Mucosa of stomach (tissue), 1 donor: ENCODE measurements around the gene TBC1D1.
"Not testable (repeated sequence)": the region's sequence is repeated elsewhere in the genome, so short reads cannot be mapped to it uniquely, and the experiment has no call there.

Experiments used
- H3K27me3 ChIP-seq: one replicate; pipeline ENCODE4 v1.7.0; 2013; ENCODE audit warnings: mild to moderate bottlenecking, low read length; ENCODE audit not compliant: control insufficient read depth, insufficient read depth
- H3K36me3 ChIP-seq: one replicate; pipeline ENCODE4 v1.7.0; 2013; ENCODE audit warnings: low read length; ENCODE audit not compliant: control insufficient read depth, insufficient read depth
- H3K4me1 ChIP-seq: one replicate; pipeline ENCODE4 v1.7.0; 2013; ENCODE audit warnings: mild to moderate bottlenecking, low read length; ENCODE audit not compliant: control insufficient read depth, insufficient read depth
- H3K4me3 ChIP-seq: one replicate; pipeline ENCODE4 v1.7.0; 2013; ENCODE audit warnings: low read length
- H3K9ac ChIP-seq: one replicate; pipeline ENCODE4 v1.7.0; 2013; ENCODE audit warnings: mild to moderate bottlenecking, low read length, moderate library complexity
- H3K9me3 ChIP-seq: one replicate; pipeline ENCODE4 v1.7.0; 2013; ENCODE audit warnings: mild to moderate bottlenecking, low read length, moderate library complexity; ENCODE audit not compliant: control insufficient read depth
- donor health status: Pancreatic carcinoma.

The TBC1D1 gene

DNA sequence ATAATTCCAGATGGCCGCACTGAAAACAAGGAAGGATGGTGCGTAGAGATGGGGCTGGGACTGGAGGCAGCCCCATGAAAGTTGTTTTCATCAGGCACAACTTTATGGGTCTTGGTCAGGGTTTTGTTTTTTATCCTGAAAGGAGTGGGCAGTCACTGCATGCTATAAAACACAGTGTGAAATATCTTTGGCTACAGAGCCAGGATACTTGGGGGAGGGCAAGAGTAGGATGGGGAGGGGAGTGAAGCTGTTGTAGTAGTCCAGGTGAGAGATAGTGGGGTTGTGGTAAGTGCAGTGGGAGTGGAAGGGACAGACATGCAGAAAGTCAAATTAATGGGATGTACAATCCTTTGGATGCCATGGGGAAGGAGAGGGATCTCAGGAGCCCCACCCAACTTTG, 125.8 kb downstream of the TBC1D1 start:
- Histone ChIP-seq H3K9ac (no peak overlapping the region), H3K4me1 (peaks cover 11% of the 10 kb centered on the region), H3K36me3 (no peaks in the 10 kb centered on the region), H3K9me3 (no peaks in the 10 kb centered on the region), H3K27me3 (no peaks in the 10 kb centered on the region), H3K4me3 (no peak overlapping the region)

DNA sequence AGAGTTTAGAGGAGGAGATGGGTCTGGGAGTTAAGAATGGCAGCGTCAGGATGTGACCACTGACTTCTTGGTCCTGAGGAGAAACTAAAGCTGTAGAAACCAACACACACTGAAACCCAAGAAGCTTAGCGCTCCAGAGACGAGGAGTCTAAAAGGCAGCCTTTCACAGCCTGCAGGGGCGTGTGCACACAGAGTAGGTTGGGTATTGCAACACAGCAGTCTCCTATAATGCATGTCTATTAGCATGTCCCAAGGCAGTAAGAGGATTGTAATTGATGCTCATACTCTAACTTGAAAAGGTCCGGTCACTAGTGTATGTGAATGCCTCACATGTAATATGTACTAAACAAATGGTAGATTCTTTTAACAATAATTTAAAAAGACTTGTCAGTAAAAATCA, 126.7 kb downstream of the TBC1D1 start:
- H3K4me3 ChIP-seq, result no peak overlapping the region
- H3K9ac ChIP-seq, result no peak overlapping the region
- H3K9me3 ChIP-seq, result no peaks in the 10 kb centered on the region
- no peaks in the 10 kb centered on the region for H3K27me3 ChIP-seq
- H3K4me1 ChIP-seq, result peaks cover 13% of the 10 kb centered on the region
- no peaks in the 10 kb centered on the region for H3K36me3 ChIP-seq

DNA sequence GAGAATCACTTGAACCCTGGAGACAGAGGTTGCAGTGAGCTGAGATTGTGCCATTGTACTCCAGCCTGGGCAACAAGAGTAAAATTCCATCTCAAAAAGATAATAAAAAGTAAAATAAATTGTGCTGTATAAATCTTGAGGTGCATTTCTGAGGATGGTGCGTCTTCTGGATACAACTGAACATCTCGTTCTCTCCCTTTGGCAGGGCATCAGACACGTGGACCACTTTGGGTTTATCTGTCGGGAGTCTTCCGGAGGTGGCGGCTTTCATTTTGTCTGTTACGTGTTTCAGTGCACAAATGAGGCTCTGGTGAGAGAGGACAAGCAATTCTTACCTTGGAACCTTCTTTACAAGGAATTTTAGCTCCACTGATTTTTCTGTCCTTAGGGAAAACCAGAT, 129.5 kb downstream of the TBC1D1 start:
- no peak overlapping the region for H3K9ac ChIP-seq
- no peaks in the 10 kb centered on the region for H3K36me3 ChIP-seq
- H3K27me3 ChIP-seq, result no peaks in the 10 kb centered on the region
- no peaks in the 10 kb centered on the region for H3K9me3 ChIP-seq
- H3K4me3 ChIP-seq, result no peak overlapping the region
- H3K4me1 ChIP-seq, result peaks cover 10% of the 10 kb centered on the region

DNA sequence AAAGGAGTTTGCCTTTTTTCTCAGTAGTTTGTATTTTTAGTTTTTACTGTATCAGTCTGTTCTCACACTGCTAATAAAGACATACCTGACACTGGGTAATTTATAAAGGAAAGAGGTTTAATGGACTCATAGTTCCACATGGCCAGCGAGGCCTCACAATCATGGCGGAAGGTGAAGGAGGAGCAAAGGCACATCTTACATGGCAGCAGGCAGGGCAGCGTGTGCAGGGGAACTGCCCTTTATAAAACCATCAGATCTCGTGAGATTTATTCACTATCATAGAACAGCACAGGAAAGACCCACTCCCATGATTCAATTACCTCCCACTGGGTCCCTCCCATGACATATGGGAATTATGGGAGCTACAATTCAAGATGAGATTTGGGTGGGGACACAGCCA, 130.1 kb downstream of the TBC1D1 start:
- not testable (repeated sequence) for H3K36me3 ChIP-seq, H3K27me3 ChIP-seq, H3K9ac ChIP-seq, H3K4me3 ChIP-seq, H3K9me3 ChIP-seq
- H3K4me1 ChIP-seq, result peaks cover 10% of the 10 kb centered on the region

DNA sequence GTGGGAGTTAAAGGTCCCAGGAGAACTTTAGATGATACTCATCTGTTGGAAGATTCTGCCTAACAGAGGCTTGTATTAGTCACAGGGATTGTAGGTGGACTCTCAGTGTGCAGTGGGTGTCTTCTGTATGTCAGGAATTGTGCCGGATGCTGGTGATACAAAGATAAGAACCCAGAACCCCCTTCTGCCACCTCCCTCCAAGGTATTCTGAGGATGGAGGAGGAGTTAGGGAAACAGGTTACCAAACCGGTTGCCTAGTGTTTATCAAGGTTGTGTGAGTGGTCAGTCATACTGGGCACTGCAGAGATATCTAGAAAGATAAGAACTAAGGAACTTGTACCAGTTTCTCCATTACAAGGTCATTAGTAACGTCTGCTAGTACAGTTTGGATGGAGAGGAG, 130.9 kb downstream of the TBC1D1 start:
- Histone ChIP-seq H3K4me1 (peaks cover 10% of the 10 kb centered on the region), H3K4me3 (no peak overlapping the region), H3K27me3 (no peaks in the 10 kb centered on the region), H3K9me3 (no peaks in the 10 kb centered on the region), H3K36me3 (no peaks in the 10 kb centered on the region), H3K9ac (no peak overlapping the region)

DNA sequence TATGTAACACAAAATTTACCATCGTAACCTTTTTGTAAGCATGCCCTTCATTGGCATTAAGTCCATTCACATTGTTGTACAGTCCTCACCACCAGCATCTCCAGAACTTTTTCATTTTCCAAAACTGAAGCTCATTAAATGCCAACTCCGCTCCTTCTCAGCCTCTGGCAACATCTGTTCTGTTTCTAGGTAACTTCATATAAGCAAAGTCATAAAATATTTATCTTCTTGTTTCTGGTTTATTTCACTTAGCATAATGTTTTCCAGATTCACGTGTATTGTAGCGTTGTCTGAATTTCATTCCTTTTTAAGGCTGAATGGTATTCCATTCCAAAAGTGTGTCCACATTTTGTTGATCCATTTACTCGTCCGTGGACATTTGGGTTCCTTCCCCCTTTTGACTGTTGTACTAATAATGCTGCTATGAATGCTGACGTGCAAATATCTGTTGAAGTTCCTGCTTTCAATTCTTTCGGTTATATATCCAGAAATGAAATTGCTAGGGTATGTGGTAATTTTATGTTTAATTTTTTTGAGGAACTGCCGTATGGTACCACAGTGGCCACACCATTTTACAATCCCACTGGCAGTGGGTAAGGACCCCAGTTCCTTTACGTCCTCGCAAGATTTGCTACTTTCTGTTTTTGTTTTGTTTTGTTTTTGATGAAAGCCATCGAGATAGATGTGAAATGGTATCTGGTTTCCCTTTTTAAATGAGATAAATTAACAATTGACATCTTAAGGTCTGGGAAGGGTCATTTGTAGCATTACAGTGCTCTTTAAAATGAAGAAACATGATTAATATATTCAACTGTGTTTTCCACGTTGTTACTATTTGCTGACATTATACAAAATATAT, 132.7 kb downstream of the TBC1D1 start:
- H3K9me3 ChIP-seq, result no peaks in the 10 kb centered on the region
- H3K9ac ChIP-seq, result no peak overlapping the region
- H3K36me3 ChIP-seq, result no peaks in the 10 kb centered on the region
- peaks cover 10% of the 10 kb centered on the region for H3K4me1 ChIP-seq
- H3K27me3 ChIP-seq, result no peaks in the 10 kb centered on the region
- no peak overlapping the region for H3K4me3 ChIP-seq

DNA sequence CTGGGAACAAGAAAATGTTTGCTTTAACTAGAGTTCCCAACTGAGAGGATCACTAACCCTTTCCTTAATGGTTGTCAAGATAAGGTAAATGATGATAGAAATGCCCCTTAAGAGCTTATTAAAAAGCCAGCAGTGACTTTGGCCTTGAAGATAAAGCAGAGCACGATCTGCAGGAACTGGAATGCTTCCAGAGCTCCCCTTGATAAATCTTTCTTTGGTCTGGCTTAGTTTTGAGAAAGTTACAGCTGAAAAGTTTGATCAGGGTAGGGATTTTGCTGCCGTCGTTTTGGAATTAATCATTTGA, 133.3 kb downstream of the TBC1D1 start:
- Histone ChIP-seq H3K36me3 (no peaks in the 10 kb centered on the region), H3K4me1 (peaks cover 10% of the 10 kb centered on the region), H3K9me3 (no peaks in the 10 kb centered on the region), H3K27me3 (no peaks in the 10 kb centered on the region), H3K4me3 (no peak overlapping the region), H3K9ac (no peak overlapping the region)

DNA sequence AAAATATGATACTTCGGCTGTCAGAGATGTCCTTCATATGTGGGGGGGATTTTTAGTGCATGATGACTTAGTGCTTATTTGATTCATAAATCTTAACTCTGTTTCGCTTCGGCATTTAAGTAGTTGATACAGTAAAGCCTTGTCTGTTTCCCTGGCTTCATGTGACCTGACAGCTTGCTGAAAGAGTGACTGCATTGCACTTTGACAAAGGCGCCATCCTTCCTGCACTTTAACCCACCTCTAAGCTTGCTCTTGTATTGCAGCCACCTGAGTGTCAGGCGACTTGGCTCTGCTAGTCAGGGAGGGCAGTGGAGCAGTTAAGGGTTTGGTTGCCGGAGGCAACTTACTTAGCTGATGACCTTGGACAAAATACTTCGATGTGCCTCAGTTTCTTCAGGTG, 134.8 kb downstream of the TBC1D1 start:
- Histone ChIP-seq H3K4me1 (peaks cover 10% of the 10 kb centered on the region), H3K36me3 (no peaks in the 10 kb centered on the region), H3K9me3 (no peaks in the 10 kb centered on the region), H3K27me3 (no peaks in the 10 kb centered on the region), H3K9ac (no peak overlapping the region), H3K4me3 (no peak overlapping the region)

DNA sequence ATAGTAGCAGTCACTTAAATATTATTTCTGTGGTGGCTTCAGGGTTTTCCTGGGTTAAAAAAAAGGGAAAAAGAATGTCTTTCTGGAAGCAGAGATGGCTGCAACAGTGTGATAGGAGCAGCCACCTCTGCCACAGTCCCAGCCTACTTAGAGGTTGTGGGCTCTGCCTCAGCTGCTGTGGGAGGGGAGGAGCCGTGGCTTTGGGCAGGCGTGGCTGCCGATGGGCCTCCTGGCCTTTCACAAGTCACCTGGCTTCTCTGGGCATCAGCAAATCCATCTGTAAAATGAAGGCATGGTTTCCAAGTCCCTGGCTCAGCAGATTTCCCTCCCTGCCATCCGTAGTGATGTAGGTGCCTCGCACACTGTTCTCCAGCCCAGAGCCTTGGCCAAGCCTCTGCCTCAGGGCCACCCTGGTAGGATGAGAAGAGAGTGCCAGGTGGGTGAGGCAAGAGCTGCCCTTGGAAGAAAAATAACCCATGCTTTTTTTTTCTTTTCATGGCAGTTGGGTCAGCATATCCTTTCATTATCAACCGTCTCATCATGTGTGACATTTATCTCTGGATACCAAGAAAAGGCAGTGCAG, 135.4 kb downstream of the TBC1D1 start:
- H3K27me3 ChIP-seq, result no peaks in the 10 kb centered on the region
- H3K9me3 ChIP-seq, result no peaks in the 10 kb centered on the region
- no peaks in the 10 kb centered on the region for H3K36me3 ChIP-seq
- H3K4me1 ChIP-seq, result peaks cover 10% of the 10 kb centered on the region
- no peak overlapping the region for H3K9ac ChIP-seq
- H3K4me3 ChIP-seq, result no peak overlapping the region

DNA sequence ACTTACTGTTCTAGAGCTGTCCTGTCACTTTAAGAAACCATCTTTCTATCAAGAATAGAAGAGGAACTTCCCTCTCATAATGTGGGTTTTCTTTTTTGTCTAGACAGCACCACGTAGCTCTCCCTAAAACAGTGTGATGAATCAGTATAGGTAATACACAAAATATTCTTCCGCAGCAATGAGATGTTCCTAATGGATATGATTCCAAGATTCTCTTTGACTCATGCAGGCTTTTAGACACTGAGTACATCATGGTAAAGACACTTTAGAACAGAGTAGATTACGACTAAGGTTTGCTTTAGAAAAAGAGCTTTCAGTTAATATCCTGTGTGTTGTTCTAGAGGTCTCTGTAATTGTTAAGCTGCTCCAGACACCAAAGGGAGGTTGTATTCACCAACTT, 139.1 kb downstream of the TBC1D1 start:
- H3K4me1 ChIP-seq, result no peaks in the 10 kb centered on the region
- H3K4me3 ChIP-seq, result no peak overlapping the region
- H3K9ac ChIP-seq, result no peak overlapping the region
- H3K36me3 ChIP-seq, result no peaks in the 10 kb centered on the region
- no peaks in the 10 kb centered on the region for H3K9me3 ChIP-seq
- H3K27me3 ChIP-seq, result no peaks in the 10 kb centered on the region

DNA sequence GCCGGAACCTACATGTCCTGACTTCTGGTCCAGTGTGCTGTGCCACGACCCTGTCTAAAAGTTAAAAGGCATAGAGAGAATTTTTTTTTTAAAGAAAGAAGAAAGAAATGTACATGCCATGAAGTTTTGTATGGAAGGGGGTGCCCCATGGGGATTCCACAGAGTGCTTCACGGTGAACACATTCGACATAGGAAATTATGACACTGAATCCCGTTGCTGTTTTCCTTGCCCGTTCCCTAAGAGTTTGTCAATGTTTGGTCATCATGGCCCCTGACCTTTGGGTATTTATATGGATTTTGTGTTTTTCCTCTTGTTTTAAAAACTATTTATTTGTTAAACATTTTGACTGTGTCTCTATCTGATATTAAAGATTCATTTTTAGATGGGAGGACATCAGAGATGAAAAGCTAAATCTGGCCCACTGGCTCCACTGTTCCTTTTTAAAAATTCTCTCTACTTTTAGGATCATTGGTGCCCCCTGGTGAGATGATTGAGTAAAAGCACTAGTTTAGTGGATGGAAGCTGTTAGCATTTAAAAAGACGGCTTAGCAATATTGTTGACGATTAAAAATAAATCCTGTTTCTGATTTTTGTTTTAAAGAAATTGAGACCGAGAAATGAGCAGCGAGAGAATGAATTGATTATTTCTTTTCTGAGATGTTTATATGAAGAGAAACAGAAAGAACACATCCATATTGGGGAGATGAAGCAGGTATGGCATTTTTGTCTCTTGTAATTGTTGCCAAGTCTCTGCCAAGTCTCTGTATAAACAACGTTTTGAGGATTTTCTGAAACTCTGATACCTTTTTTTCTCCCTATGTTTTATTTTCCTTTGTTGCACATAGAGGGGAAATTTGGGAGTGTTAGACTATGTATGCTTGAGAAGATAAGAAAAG, 144.3 kb downstream of the TBC1D1 start:
- H3K27me3 ChIP-seq, result no peaks in the 10 kb centered on the region
- no peaks in the 10 kb centered on the region for H3K9me3 ChIP-seq
- no peak overlapping the region for H3K4me3 ChIP-seq
- no peaks in the 10 kb centered on the region for H3K4me1 ChIP-seq
- H3K9ac ChIP-seq, result no peak overlapping the region
- H3K36me3 ChIP-seq, result no peaks in the 10 kb centered on the region

DNA sequence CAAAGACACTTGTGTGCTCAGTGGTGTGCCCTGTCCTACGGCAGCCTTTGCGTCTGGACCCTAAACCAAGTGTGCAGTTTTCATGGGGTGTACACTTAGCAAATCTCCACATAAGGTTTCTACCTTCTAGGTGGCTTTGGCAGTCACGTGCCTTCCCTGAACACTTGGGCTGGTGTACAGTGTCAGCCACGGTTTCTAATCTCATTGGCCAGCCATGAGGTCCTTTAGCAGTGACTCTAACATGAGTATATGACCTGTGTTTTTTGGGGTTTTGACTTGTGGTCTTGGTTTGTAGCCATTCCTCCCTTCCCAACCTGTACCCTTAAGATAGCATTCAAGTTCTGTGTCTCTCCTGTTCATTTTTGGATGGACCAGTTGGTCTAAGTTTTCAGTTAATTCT, 145.7 kb downstream of the TBC1D1 start:
- no peaks in the 10 kb centered on the region for H3K4me1 ChIP-seq

More for the DNA sequence above, 145.7 kb downstream of the TBC1D1 start:
- Histone ChIP-seq H3K36me3 (no peaks in the 10 kb centered on the region), H3K27me3 (no peaks in the 10 kb centered on the region), H3K4me3 (no peak overlapping the region), H3K9me3 (no peaks in the 10 kb centered on the region), H3K9ac (no peak overlapping the region)
